ENCODE measurements around the gene ANKRD16.

The ANKRD16 gene

GRCh38 chr10:5897504-5897903, 7.8 kb upstream of the ANKRD16 start:
- no peak for ATAC-seq
- TF ChIP-seq TCF4 (CRISPR knock-in tag; IDR thresholded peaks at IDR 0.05; ENCODE audit: borderline replicate concordance) (no peak), PPARA (CRISPR knock-in tag; IDR thresholded peaks at IDR 0.05; ENCODE audit: borderline replicate concordance) (no peak), ISL1 (CRISPR knock-in tag; IDR thresholded peaks at IDR 0.05) (no peak), ZFP30 (CRISPR knock-in tag; IDR thresholded peaks at IDR 0.05) (no peak), POU6F1 (CRISPR knock-in tag; IDR thresholded peaks at IDR 0.05; ENCODE audit: borderline replicate concordance, low read depth) (no peak), CSDC2 (CRISPR knock-in tag; IDR thresholded peaks at IDR 0.05) (no peak), ZNF70 (CRISPR knock-in tag; IDR thresholded peaks at IDR 0.05) (no peak), RARB (CRISPR knock-in tag; IDR thresholded peaks at IDR 0.05) (no peak), ZNF8 (CRISPR knock-in tag; IDR thresholded peaks at IDR 0.05) (no peak), TSHZ2 (CRISPR knock-in tag; IDR thresholded peaks at IDR 0.05) (no peak), ZNF565 (CRISPR knock-in tag; conservative IDR thresholded peaks at IDR 0.05; ENCODE audit: low read depth) (no peak), ESRRG (CRISPR knock-in tag; IDR thresholded peaks at IDR 0.05) (no peak)

GRCh38 chr10:5897053-5897340, 7.3 kb upstream of the ANKRD16 start:
- no peak for ATAC-seq
- TF ChIP-seq SNAI2 (CRISPR knock-in tag; IDR thresholded peaks at IDR 0.05) = no peak

DNA sequence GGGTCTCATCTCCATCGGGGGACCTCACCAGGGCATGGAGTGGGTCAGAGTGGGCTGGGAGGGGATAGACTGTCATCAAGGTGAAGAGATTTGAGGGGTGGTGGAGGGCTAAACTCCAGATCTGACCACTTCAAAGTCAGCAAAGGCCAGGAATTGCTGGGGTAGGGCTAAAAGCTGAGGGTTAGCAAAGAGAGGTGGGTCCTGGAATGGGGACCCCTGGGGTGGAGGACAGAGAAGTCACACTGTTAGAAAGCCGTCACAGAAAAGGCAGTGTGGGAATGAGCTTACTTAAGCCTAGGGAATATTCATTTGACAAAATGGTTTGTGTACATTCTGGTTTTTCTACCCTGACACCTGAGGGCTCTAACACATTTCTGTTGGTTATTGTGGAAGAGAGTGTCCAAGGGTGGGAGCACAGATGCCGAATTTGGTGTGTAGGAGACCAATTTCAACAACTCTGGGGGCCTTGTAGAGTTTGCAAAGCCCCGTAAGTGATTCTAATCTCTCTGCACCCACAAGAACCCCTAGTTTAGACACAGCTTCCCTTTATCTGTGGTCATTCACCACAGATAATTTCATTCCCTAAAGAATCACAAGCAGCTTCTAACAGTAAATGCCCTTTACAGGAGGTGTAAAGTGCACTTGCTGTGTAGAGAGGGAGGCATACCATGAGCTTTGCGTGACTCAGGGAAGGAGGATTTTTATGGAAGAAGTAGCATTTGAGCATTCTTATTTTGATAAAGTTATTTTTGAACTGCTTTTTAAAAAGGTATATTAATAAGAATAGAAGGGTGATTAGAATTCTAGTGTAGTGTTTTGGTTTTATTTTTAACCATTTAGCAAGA, 6.7 kb upstream of the ANKRD16 start:
- no peak for ATAC-seq
- TF ChIP-seq GLIS3 (CRISPR knock-in tag; IDR thresholded peaks at IDR 0.05) (no peak), ZC3H10 (CRISPR knock-in tag; IDR thresholded peaks at IDR 0.05) (no peak), ZNF70 (CRISPR knock-in tag; IDR thresholded peaks at IDR 0.05) (no peak), CSRNP3 (CRISPR knock-in tag; IDR thresholded peaks at IDR 0.05) (no peak), TOX (CRISPR knock-in tag; IDR thresholded peaks at IDR 0.05; ENCODE audit: borderline replicate concordance) (no peak), SNAI2 (CRISPR knock-in tag; IDR thresholded peaks at IDR 0.05) (no peak)

GRCh38 chr10:5895804-5896203, 6.1 kb upstream of the ANKRD16 start:
- ATAC-seq = no peak

More at GRCh38 chr10:5895804-5896203, 6.1 kb upstream of the ANKRD16 start:
- TF ChIP-seq GLIS3 (CRISPR knock-in tag; IDR thresholded peaks at IDR 0.05) (no peak), ESRRG (CRISPR knock-in tag; IDR thresholded peaks at IDR 0.05) (no peak), ZNF565 (CRISPR knock-in tag; conservative IDR thresholded peaks at IDR 0.05; ENCODE audit: low read depth) (no peak), ZC3H10 (CRISPR knock-in tag; IDR thresholded peaks at IDR 0.05) (no peak), RARB (CRISPR knock-in tag; IDR thresholded peaks at IDR 0.05) (no peak), CREB5 (CRISPR knock-in tag; IDR thresholded peaks at IDR 0.05; ENCODE audit: low read depth) (no peak), POU6F1 (CRISPR knock-in tag; IDR thresholded peaks at IDR 0.05; ENCODE audit: borderline replicate concordance, low read depth) (no peak), ZFP30 (CRISPR knock-in tag; IDR thresholded peaks at IDR 0.05) (no peak), BACH2 (CRISPR knock-in tag; IDR thresholded peaks at IDR 0.05; ENCODE audit: borderline replicate concordance) (no peak), PPARA (CRISPR knock-in tag; IDR thresholded peaks at IDR 0.05; ENCODE audit: borderline replicate concordance) (no peak), ISL1 (CRISPR knock-in tag; IDR thresholded peaks at IDR 0.05) (no peak)
- TF ChIP-seq, protein P1, sequence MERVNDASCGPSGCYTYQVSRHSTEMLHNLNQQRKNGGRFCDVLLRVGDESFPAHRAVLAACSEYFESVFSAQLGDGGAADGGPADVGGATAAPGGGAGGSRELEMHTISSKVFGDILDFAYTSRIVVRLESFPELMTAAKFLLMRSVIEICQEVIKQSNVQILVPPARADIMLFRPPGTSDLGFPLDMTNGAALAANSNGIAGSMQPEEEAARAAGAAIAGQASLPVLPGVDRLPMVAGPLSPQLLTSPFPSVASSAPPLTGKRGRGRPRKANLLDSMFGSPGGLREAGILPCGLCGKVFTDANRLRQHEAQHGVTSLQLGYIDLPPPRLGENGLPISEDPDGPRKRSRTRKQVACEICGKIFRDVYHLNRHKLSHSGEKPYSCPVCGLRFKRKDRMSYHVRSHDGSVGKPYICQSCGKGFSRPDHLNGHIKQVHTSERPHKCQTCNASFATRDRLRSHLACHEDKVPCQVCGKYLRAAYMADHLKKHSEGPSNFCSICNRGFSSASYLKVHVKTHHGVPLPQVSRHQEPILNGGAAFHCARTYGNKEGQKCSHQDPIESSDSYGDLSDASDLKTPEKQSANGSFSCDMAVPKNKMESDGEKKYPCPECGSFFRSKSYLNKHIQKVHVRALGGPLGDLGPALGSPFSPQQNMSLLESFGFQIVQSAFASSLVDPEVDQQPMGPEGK (CRISPR knock-in tag; IDR thresholded peaks at IDR 0.05; ENCODE audit: borderline replicate concordance) = no peak

Data from SK-N-SH treated with all-trans-retinoic acid at 6 μM for 48 hours (cell line).